Peyer's patch (tissue), 4 donors: Measurements from ENCODE around the gene SMC3.

ENCODE experiments used
- CTCF ChIP-seq, 6 experiments: fragments of 450-650 bp in 4 of 6; fragments of 200-600 bp in 2 of 6; sonication (generic) in 1 of 6; IDR thresholded peaks; one replicate each; pipeline ENCODE4 v1.5.1; 2017 to 2019; ENCODE audit warnings: antibody characterized with exemption in 6 of 6, mild to moderate bottlenecking in 3 of 6, moderate library complexity in 1 of 6
- POLR2A ChIP-seq, 2 donors: fragments of 450-650 bp; IDR thresholded peaks; one replicate each; pipeline ENCODE4 v1.5.1; 2017; ENCODE audit warnings: antibody characterized with exemption in 2 of 2, mild to moderate bottlenecking in 2 of 2, moderate library complexity in 2 of 2

GRCh38 chr10:110612087-110612486 lies 44.6 kb downstream of the SMC3 start:
- TF ChIP-seq POLR2A (IDR thresholded peaks at IDR 0.05), result no peak
- no peak for TF ChIP-seq CTCF (IDR thresholded peaks at IDR 0.05)
